Caco-2 (cell line): ENCODE results near the gene CDK17. TPM values are rescaled to one million over a fixed set of nuclear protein-coding genes. Genes with fewer than 3 reads are reported as not detected.
"Not testable (repeated sequence)": the region's sequence is repeated elsewhere in the genome, so short reads cannot be mapped to it uniquely, and the experiment has no call there.

Source experiments
- BruUV-seq: library from RNA; stranded (reverse); fragments of 400-500 nt; replicated peaks from 2 replicates; lab custom pipeline; 2021; lab: Mats Ljungman, UMichigan
- CTCF ChIA-PET: fragments of 300-600 bp; sonication (Branson Sonifier 250); formaldehyde crosslinking; loops from one replicate; lab custom pipeline; 2022; ENCODE audit warnings: antibody characterized with exemption; lab: Charles Lee
- POLR2A ChIA-PET: fragments of 300-600 bp; sonication (Branson Sonifier 250); formaldehyde crosslinking; loops from one replicate; lab custom pipeline; 2022; ENCODE audit warnings: antibody characterized with exemption; lab: Charles Lee
- DNase-seq, 2 experiments: peaks; one replicate each; pipeline versions ENCODE4 v3.0.0 to v3.0.0-alpha.2; 2020 to 2022
- H3K27me3 ChIP-seq: replicated peaks from 2 replicates; pipeline ENCODE4 v1.6.0; 2011; ENCODE audit warnings: low read length; ENCODE audit not compliant: control insufficient read depth, insufficient read depth
- H3K36me3 ChIP-seq: 2 replicates; pipeline ENCODE4 v1.5.1; 2011; ENCODE audit warnings: low read length; ENCODE audit not compliant: control insufficient read depth, insufficient read depth
- H3K4me1 ChIP-seq: fragments of 250-450 bp; sonication (Bioruptor Pico); 2 replicates; pipeline ENCODE4 v1.5.1; 2020; ENCODE audit warnings: mild to moderate bottlenecking
- H3K4me3 ChIP-seq: 2 replicates; pipeline ENCODE4 v1.5.1; 2011; ENCODE audit warnings: low read depth, mild to moderate bottlenecking, control low read depth, low read length
- H3K9me3 ChIP-seq: fragments of 250-450 bp; sonication (Bioruptor Pico); 2 replicates; pipeline ENCODE4 v1.5.1; 2020; ENCODE audit warnings: mild to moderate bottlenecking, moderate library complexity
- H3K27ac Mint-ChIP-seq: one replicate; pipeline ENCODE4 v1.8.0; 2022; ENCODE audit warnings: mixed read lengths; ENCODE audit not compliant: unreplicated experiment
- H3K27me3 Mint-ChIP-seq: one replicate; pipeline ENCODE4 v1.8.0; 2022; ENCODE audit warnings: mixed read lengths; ENCODE audit not compliant: insufficient read depth, unreplicated experiment
- H3K36me3 Mint-ChIP-seq: one replicate; pipeline ENCODE4 v1.8.0; 2022; ENCODE audit warnings: mild to moderate bottlenecking, mixed read lengths; ENCODE audit not compliant: insufficient read depth, unreplicated experiment
- H3K4me1 Mint-ChIP-seq: one replicate; pipeline ENCODE4 v1.8.0; 2022; ENCODE audit warnings: low read depth, mixed read lengths; ENCODE audit not compliant: unreplicated experiment
- H3K4me3 Mint-ChIP-seq: one replicate; pipeline ENCODE4 v1.8.0; 2022; ENCODE audit warnings: mild to moderate bottlenecking, moderate library complexity, mixed read lengths; ENCODE audit not compliant: unreplicated experiment
- H3K9me3 Mint-ChIP-seq: one replicate; pipeline ENCODE4 v1.8.0; 2022; ENCODE audit warnings: mixed read lengths; ENCODE audit not compliant: unreplicated experiment
- CTCF ChIP-seq, 2 experiments: fragments of 200-600 bp in 1 of 2; IDR thresholded peaks; 1 replicate in 1 of 2; 2 replicates in 1 of 2; pipeline versions ENCODE4 v1.5.1 to v1.8.0; 2011 to 2022; ENCODE audit warnings: antibody characterized with exemption in 1 of 2, control low read depth in 1 of 2, inconsistent platforms in 1 of 2, low read depth in 1 of 2, low read length in 1 of 2, mild to moderate bottlenecking in 1 of 2, moderate library complexity in 1 of 2; ENCODE audit not compliant: insufficient read depth in 1 of 2, severe bottlenecking in 1 of 2, unreplicated experiment in 1 of 2
- intact Hi-C: fragments of 100-400 bp; cut with micrococcal nuclease; formaldehyde crosslinking; loops from one replicate; pipeline ENCODE4 v1.10.0; 2022; ENCODE audit not compliant: unreplicated experiment
- total RNA-seq: library from RNA; stranded (reverse); gene quantifications from 2 replicates; pipeline ENCODE4 v1.2.3, GENCODE V29; 2022

The CDK17 gene
- total RNA-seq, 1 experiment from 2014 or later = 11.7 TPM

DNA sequence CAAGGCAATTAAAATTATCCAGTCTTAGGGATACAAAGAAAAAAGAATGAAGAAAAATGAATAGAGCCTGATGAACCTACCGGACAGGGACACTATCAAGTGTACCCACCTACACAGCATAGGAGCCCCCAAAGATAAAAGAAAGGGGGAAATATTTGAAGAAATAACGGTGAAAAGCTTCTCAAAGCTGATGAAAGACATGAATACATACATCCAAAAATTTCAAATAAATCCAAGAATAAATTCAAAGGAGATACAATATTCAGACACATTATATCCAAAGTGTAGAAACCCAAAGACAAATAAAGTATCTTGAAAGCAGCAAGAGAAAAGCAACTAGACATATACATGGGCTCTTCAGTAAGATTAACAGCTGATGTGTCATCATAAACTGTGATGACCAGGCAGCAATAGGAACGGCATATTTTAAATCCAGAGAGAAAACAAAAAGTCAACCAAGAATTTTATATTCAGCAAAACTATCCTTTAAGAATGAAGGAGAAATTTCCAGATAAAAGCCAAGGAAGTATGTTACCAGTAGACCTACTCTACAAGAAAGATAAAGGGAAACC lies 56.0 kb downstream of the CDK17 start:
- BruUV-seq = no TSS peak
- Mint-ChIP-seq H3K4me3 (no peak overlapping the region), H3K27ac (no peak overlapping the region), H3K36me3 (peaks cover 11% of the 10 kb centered on the region), H3K27me3 (no peaks in the 10 kb centered on the region), H3K4me1 (peaks cover 2% of the 10 kb centered on the region), H3K9me3 (peaks cover 20% of the 10 kb centered on the region)
- intact Hi-C loops = no loop called here
- Histone ChIP-seq H3K4me3 (no peak overlapping the region), H3K4me1 (peaks cover under 1% of the 10 kb centered on the region), H3K36me3 (no peaks in the 10 kb centered on the region), H3K27me3 (no peaks in the 10 kb centered on the region), H3K9me3 (peaks cover 8% of the 10 kb centered on the region; the same call in 1 of the 2 replicates)
- CTCF ChIA-PET = no interaction called here
- no peak for TF ChIP-seq CTCF (IDR thresholded peaks at IDR 0.05; ENCODE audit: insufficient read depth in 1 of 2, low read depth in 1 of 2, low read length in 1 of 2, severe bottlenecking in 1 of 2, unreplicated experiment in 1 of 2)
- POLR2A ChIA-PET = no interaction called here
- DNase-seq = no peak

DNA sequence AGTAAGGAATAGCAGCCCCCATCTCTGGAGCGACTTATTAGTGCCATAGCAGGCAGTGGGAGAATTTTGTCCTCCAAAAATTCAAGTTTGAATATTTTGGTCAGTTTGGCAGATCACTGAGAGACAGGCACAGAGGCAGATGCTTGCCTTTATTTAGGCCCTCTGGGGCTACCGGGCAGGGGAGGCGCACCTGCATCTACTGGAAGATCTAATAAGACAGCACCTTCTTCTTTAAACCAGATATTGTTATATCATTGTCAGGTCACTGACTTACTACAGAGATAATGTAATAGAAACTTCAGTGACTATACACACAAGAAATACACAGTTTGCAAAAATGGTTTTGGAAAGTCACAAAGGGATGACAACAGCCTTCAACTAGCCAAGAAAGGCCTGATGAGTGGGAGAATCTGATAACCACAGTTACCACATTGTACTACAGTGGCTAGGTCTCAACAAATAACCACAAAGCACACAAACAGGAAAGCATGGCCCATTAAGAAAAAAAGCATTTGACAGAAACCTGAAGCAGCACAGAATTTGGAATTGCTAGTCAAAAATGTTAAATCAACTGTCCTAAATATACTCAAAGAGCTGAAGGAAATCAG lies 56.8 kb downstream of the CDK17 start:
- no peak for DNase-seq
- H3K27ac Mint-ChIP-seq = no peak overlapping the region
- intact Hi-C loops = no loop called here
- ChIA-PET CTCF (no interaction called here), POLR2A (no interaction called here)
- H3K27me3 ChIP-seq = no peaks in the 10 kb centered on the region
- no peak overlapping the region for H3K4me3 ChIP-seq
- TF ChIP-seq CTCF (IDR thresholded peaks at IDR 0.05; ENCODE audit: insufficient read depth in 1 of 2, low read depth in 1 of 2, low read length in 1 of 2, severe bottlenecking in 1 of 2, unreplicated experiment in 1 of 2) = no peak
- no peak overlapping the region for H3K4me3 Mint-ChIP-seq
- peaks cover 8% of the 10 kb centered on the region; the same call in 1 of the 2 replicates for H3K9me3 ChIP-seq
- peaks cover 5% of the 10 kb centered on the region for H3K4me1 ChIP-seq
- H3K9me3 Mint-ChIP-seq = peaks cover 20% of the 10 kb centered on the region
- no TSS peak for BruUV-seq
- H3K27me3 Mint-ChIP-seq = no peaks in the 10 kb centered on the region
- H3K36me3 ChIP-seq = no peaks in the 10 kb centered on the region
- peaks cover 11% of the 10 kb centered on the region for H3K36me3 Mint-ChIP-seq
- H3K4me1 Mint-ChIP-seq = peaks cover 9% of the 10 kb centered on the region

DNA sequence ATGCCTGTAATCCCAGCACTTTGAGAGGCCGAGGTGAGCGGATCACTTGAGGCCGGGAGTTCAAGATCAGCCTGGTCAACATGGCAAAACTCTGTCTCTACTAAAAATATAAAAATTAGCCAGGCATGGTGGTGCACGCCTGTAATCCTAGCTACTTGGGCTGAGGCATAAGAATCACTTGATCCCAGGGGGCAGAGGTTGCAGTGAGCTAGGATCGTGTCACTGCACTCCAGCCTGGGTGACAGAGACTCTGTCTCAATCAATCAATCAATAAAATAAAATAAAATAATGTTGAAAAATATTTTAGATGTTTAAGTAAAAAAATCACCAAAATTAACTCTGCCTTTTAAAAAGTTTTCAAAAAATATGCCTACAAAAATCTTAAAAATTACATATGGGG lies 60.6 kb downstream of the CDK17 start:
- peaks cover 12% of the 10 kb centered on the region for H3K9me3 Mint-ChIP-seq
- BruUV-seq, H3K4me1 ChIP-seq, H3K9me3 ChIP-seq, H3K4me3 Mint-ChIP-seq, H3K36me3 ChIP-seq, H3K4me3 ChIP-seq, H3K27ac Mint-ChIP-seq, H3K27me3 Mint-ChIP-seq, H3K36me3 Mint-ChIP-seq, DNase-seq, CTCF ChIA-PET, H3K27me3 ChIP-seq, POLR2A ChIA-PET, intact Hi-C loops: not testable (repeated sequence)
- peaks cover 19% of the 10 kb centered on the region for H3K4me1 Mint-ChIP-seq
